DOHH2 (cell line): ENCODE data around the gene COL4A2.

Experiments
- H3F3A ChIP-seq: fragments of 200-600 bp; sonication (generic), shearing (Covaris generic); 2 replicates; pipeline ENCODE4 v1.6.0; 2016; ENCODE audit warnings: antibody characterized with exemption, mild to moderate bottlenecking; ENCODE audit not compliant: control insufficient read depth, insufficient read depth
- H3K27ac ChIP-seq: fragments of 200-600 bp; sonication (generic); 2 replicates; pipeline ENCODE4 v1.5.1; 2014; ENCODE audit warnings: low read depth, mild to moderate bottlenecking, low read length, moderate library complexity
- H3K27me3 ChIP-seq: fragments of 200-600 bp; sonication (generic); 2 replicates; pipeline ENCODE4 v1.6.1; 2014; ENCODE audit warnings: mild to moderate bottlenecking, low read length, mixed read lengths; ENCODE audit not compliant: control insufficient read depth
- H3K36me3 ChIP-seq: fragments of 200-600 bp; sonication (generic); 2 replicates; pipeline ENCODE4 v1.6.1; 2014; ENCODE audit warnings: mild to moderate bottlenecking, low read length, moderate library complexity, mixed read lengths; ENCODE audit not compliant: control insufficient read depth
- H3K4me1 ChIP-seq: fragments of 200-600 bp; sonication (generic); 2 replicates; pipeline ENCODE4 v1.6.1; 2014; ENCODE audit warnings: mild to moderate bottlenecking, low read length, mixed read lengths; ENCODE audit not compliant: control insufficient read depth
- H3K4me2 ChIP-seq: fragments of 200-600 bp; sonication (generic); 2 replicates; pipeline ENCODE4 v1.6.0; 2014; ENCODE audit warnings: mild to moderate bottlenecking, low read length, moderate library complexity
- H3K4me3 ChIP-seq: fragments of 200-600 bp; sonication (generic); 2 replicates; pipeline ENCODE4 v1.5.1; 2014; ENCODE audit warnings: mild to moderate bottlenecking, low read length, mixed read lengths
- H3K79me2 ChIP-seq: fragments of 200-600 bp; sonication (generic); 2 replicates; pipeline ENCODE4 v1.6.1; 2014; ENCODE audit warnings: mild to moderate bottlenecking, low read length, mixed read lengths; ENCODE audit not compliant: control insufficient read depth
- H3K9me2 ChIP-seq: fragments of 200-600 bp; sonication (generic); replicated peaks from 2 replicates; pipeline ENCODE4 v1.6.1; 2014; ENCODE audit warnings: mild to moderate bottlenecking, low read length, mixed read lengths; ENCODE audit not compliant: control insufficient read depth
- H3K9me3 ChIP-seq: fragments of 200-600 bp; sonication (generic); 2 replicates; pipeline ENCODE4 v1.6.1; 2014; ENCODE audit warnings: antibody characterized with exemption, low read length, mixed read lengths; ENCODE audit not compliant: control insufficient read depth, insufficient read depth
- H4K20me1 ChIP-seq: fragments of 200-600 bp; sonication (generic); 2 replicates; pipeline ENCODE4 v1.6.0; 2014; ENCODE audit warnings: low read depth, mild to moderate bottlenecking, antibody characterized with exemption, low read length, moderate library complexity; ENCODE audit not compliant: control insufficient read depth, insufficient read depth
- CTCF ChIP-seq: fragments of 200-600 bp; sonication (generic); IDR thresholded peaks from one replicate; pipeline ENCODE4 v1.5.1; 2014; ENCODE audit warnings: antibody characterized with exemption, mild to moderate bottlenecking, low read depth, low read length; ENCODE audit not compliant: poor library complexity, severe bottlenecking
- EZH2phosphoT487 ChIP-seq: fragments of 200-600 bp; sonication (generic); IDR thresholded peaks from 2 replicates; pipeline ENCODE4 v1.6.1; 2017; ENCODE audit warnings: borderline replicate concordance, mild to moderate bottlenecking, antibody characterized with exemption, low read length, moderate library complexity, mixed read lengths

COL4A2 gene

DNA sequence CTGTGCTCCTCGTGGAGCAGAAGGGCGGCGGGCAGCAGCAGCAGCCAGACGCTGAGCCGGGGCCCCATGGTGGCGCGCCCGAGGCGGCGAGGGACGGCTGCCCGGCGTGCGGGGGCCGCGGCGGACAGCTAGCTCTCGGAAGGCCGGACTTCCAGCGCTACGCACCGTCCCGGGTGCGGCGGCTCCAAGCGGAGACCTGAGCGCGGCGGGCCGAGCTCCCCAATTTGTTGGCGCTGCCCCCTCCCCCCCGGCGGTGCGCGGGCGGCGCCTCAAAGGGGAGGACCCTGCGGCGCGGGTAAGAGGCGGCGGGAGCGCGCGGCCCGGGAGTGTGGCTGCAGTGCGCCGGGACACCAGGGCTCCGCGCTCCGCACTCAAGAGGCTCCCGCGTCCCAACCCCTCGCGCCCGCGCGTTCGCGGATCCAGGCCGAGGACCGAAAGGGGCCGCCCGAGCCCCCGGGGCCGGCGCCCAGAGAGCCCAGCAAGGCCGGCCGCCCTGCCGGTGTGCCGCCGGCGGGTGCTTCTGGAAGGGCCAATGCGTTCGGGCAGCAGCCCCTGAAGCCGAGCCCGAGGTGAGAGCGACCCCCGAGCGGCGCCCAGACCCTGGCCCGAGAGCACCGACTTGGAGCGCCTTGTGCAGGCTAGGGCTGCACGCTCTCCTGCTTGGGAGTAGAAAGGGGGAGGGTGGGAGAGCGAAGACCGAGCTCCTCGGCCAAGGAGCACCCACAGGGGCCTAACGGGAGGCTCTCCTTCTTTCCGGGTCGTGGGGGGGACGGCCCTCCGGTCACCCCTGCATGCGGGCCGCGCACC lies at the start of gene COL4A2, which contains the start of gene COL4A1:
TSS of gene COL4A2 (plus strand) at position 325 of the 807 bp plus-strand sequence. CDS start 620 bp downstream, outside the sequence.
TSS of gene COL4A1 (minus strand) at position 198 of the 807 bp plus-strand sequence. CDS start at position 68, 130 bp downstream.
- H3K9me2 ChIP-seq = no peaks in the 10 kb centered on the region
- H3K4me1 ChIP-seq = no peaks in the 10 kb centered on the region
- no peak within 1 kb of the TSS for H3K4me3 ChIP-seq
- H3K36me3 ChIP-seq = no peaks in the 10 kb centered on the region
- no peak within 1 kb of the TSS for H3K27ac ChIP-seq
- H3K79me2 ChIP-seq = no peaks in the 10 kb centered on the region
- no peak for TF ChIP-seq CTCF
- no peaks in the 10 kb centered on the region for H3F3A ChIP-seq
- no peaks in the 10 kb centered on the region for H4K20me1 ChIP-seq
- no peaks in the 10 kb centered on the region for H3K9me3 ChIP-seq
- H3K4me2 ChIP-seq = no peak within 1 kb of the TSS
- 0 out of 2 replicates have a peak, but pooled peaks cover 5% of the 10 kb centered on the region for H3K27me3 ChIP-seq

GRCh38 chr13:110257408-110257807 lies 49.7 kb upstream of the COL4A2 start:
- Histone ChIP-seq H3K79me2 (no peaks in the 10 kb centered on the region), H3K27ac (no peak overlapping the region), H3K4me3 (no peak overlapping the region), H4K20me1 (no peaks in the 10 kb centered on the region), H3K36me3 (no peaks in the 10 kb centered on the region), H3K4me2 (no peak overlapping the region), H3K4me1 (no peaks in the 10 kb centered on the region), H3F3A (peaks cover 2% of the 10 kb centered on the region), H3K27me3 (no peaks in the 10 kb centered on the region), H3K9me2 (no peaks in the 10 kb centered on the region), H3K9me3 (peaks cover 12% of the 10 kb centered on the region; the same call in 1 of the 2 replicates)
- no peak for TF ChIP-seq CTCF
- TF ChIP-seq EZH2phosphoT487 = no peak

- Histone ChIP-seq H3K36me3 (no peaks in the 10 kb centered on the region), H3K4me3 (no peak overlapping the region), H3K4me1 (no peaks in the 10 kb centered on the region), H3K4me2 (no peak overlapping the region), H4K20me1 (no peaks in the 10 kb centered on the region), H3F3A (peaks cover 2% of the 10 kb centered on the region), H3K79me2 (no peaks in the 10 kb centered on the region), H3K9me3 (peaks cover 12% of the 10 kb centered on the region; the same call in 1 of the 2 replicates), H3K27ac (no peak overlapping the region), H3K27me3 (no peaks in the 10 kb centered on the region; the same call in 1 of the 2 replicates), H3K9me2 (no peaks in the 10 kb centered on the region)
- TF ChIP-seq EZH2phosphoT487 = no peak
- TF ChIP-seq CTCF = no peak
Measured at GRCh38 chr13:110258876-110259631, 48.0 kb upstream of the COL4A2 start.
